Measurements from ENCODE around the gene PTPRCAP. TPM values are rescaled to one million over a fixed set of nuclear protein-coding genes. Genes with fewer than 3 reads are reported as not detected.

PTPRCAP gene
- total RNA-seq, 1 experiment from 2014 or later: 1.7 TPM

DNA sequence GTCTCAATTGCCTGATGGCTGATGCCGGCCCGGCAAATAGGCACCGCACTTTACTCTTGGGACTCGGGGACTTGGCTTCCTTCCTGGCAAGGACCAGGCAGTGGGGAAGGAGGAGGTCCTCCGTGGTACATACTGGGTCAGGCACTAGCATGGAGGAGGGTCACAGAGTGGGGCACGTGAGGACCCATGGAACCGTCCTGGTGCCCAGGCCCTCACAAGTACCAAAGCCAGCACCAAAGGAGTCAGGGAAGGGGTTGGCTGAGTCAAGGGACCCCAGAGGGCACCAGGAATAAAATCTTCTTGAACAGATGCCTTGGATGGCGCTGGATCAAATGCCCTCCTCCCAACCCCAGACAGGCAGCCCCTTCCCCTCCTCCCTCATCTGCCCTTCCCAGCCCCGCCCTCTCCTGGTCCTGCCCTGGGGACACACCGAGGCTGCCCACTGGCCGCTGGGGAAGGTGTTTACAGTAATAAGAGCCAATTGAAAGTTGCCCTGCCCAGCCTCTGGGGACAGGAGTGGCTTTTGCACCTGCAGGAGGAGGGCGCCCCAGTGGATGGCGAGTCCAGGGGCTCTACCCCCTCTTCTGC lies 27.6 kb downstream of the PTPRCAP start:
- Histone ChIP-seq H3K79me1 (ENCODE audit: insufficient read depth, low read depth, low read length, poor library complexity, severe bottlenecking) (no peaks in the 10 kb centered on the region), H3K14ac (ENCODE audit: insufficient read depth, low read length) (no peak overlapping the region), H2BK5ac (ENCODE audit: insufficient read length, low read length) (no peak overlapping the region), H4K91ac (ENCODE audit: insufficient read length, low read depth, low read length) (no peak overlapping the region), H2BK12ac (ENCODE audit: insufficient read length, low read depth, low read length) (no peak overlapping the region), H2BK20ac (ENCODE audit: low read depth, low read length, poor library complexity, severe bottlenecking) (no peak overlapping the region), H4K20me1 (ENCODE audit: control insufficient read depth, insufficient read depth, insufficient read length) (no peaks in the 10 kb centered on the region), H3K9ac (ENCODE audit: extremely low read depth, insufficient read length, low read length) (no peak overlapping the region), H3K23me2 (ENCODE audit: insufficient read length, low read depth, low read length, poor library complexity, severe bottlenecking) (no peaks in the 10 kb centered on the region), H2BK120ac (ENCODE audit: low read depth, low read length, poor library complexity, severe bottlenecking) (no peak overlapping the region), H2AK5ac (ENCODE audit: insufficient read length, low read length) (no peak overlapping the region), H3K9me3 (ENCODE audit: control insufficient read depth, low read depth, low read length) (no peaks in the 10 kb centered on the region), H3K79me2 (ENCODE audit: insufficient read depth, low read length) (no peaks in the 10 kb centered on the region), H3T11ph (ENCODE audit: low read length) (no peak overlapping the region), H3K27me3 (ENCODE audit: insufficient read depth, low read length) (no peaks in the 10 kb centered on the region), H2BK15ac (ENCODE audit: low read depth, low read length) (no peak overlapping the region), H2AFZ (ENCODE audit: low read length) (no peak overlapping the region), H3K4me1 (ENCODE audit: insufficient read depth, low read length) (no peaks in the 10 kb centered on the region), H3K23ac (ENCODE audit: insufficient read length, low read depth, low read length) (no peak overlapping the region), H4K5ac (ENCODE audit: insufficient read length, low read depth, low read length) (no peak overlapping the region), H3K4me2 (ENCODE audit: insufficient read depth, insufficient read length, low read length) (no peak overlapping the region), H3K27ac (ENCODE audit: insufficient read length, low read depth, low read length) (no peak overlapping the region), H4K8ac (replicated peaks; ENCODE audit: insufficient read length, low read depth, low read length) (no peak overlapping the region), H3K4ac (ENCODE audit: low read depth, low read length) (no peak overlapping the region), H3K56ac (ENCODE audit: insufficient read length, low read depth, low read length) (no peak overlapping the region), H3K18ac (ENCODE audit: insufficient read length, low read depth, low read length) (no peak overlapping the region)
- H3K4me1 Mint-ChIP-seq: peaks cover 14 to 28% of the 10 kb centered on the region in 2 experiments
- peaks cover 49% of the 10 kb centered on the region for H3K27me3 Mint-ChIP-seq (ENCODE audit: low read depth)
- peak overlapping the region in 1 of 2 experiments; percentile 55; a peak in 2 of 5 replicates for H3K4me3 Mint-ChIP-seq
- no peak overlapping the region; a peak in 1 of 7 replicates for H3K27ac Mint-ChIP-seq
- TF ChIP-seq, protein P1, sequence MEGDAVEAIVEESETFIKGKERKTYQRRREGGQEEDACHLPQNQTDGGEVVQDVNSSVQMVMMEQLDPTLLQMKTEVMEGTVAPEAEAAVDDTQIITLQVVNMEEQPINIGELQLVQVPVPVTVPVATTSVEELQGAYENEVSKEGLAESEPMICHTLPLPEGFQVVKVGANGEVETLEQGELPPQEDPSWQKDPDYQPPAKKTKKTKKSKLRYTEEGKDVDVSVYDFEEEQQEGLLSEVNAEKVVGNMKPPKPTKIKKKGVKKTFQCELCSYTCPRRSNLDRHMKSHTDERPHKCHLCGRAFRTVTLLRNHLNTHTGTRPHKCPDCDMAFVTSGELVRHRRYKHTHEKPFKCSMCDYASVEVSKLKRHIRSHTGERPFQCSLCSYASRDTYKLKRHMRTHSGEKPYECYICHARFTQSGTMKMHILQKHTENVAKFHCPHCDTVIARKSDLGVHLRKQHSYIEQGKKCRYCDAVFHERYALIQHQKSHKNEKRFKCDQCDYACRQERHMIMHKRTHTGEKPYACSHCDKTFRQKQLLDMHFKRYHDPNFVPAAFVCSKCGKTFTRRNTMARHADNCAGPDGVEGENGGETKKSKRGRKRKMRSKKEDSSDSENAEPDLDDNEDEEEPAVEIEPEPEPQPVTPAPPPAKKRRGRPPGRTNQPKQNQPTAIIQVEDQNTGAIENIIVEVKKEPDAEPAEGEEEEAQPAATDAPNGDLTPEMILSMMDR (conservative IDR thresholded peaks at IDR 0.05): no peak
- DNase-seq: peak; percentile 93
- no peaks in the 10 kb centered on the region for H3K36me3 Mint-ChIP-seq (ENCODE audit: insufficient read depth in 1 of 3, low read depth in 3 of 3)
- WGBS (ENCODE audit: extremely low coverage, insufficient read length, low lambda C conversion rate): no CpG with 5 or more reads among the region's 13 CpGs
- no peaks in the 10 kb centered on the region for H3K9me3 Mint-ChIP-seq
